ENCODE measurements around the gene MMP7. TPM values are rescaled to one million over a fixed set of nuclear protein-coding genes. Genes with fewer than 3 reads are reported as not detected.

The MMP7 gene
- 0.76 and 1.6 TPM in 2 replicates for total RNA-seq

GRCh38 chr11:102530558-102530957 lies at the start of gene MMP7:
Gene MMP7 (minus strand): TSS chr11:102530747. CDS start chr11:102530700, 47 bp downstream.

Other genes starting within 250 kb of the MMP7 start
- 2.3 and 4.3 TPM in 2 replicates for gene BIRC3, start 213.3 kb downstream of the MMP7 start, total RNA-seq
- 77.7 and 81.8 TPM in 2 replicates for gene BIRC2, start 183.5 kb downstream of the MMP7 start, total RNA-seq
- 175 and 247 TPM in 2 replicates for gene TMEM123, start 78.0 kb downstream of the MMP7 start, total RNA-seq
- not detected in 2 replicates for gene MMP20, start 94.6 kb upstream of the MMP7 start, total RNA-seq
- gene MMP27, start 175.0 kb upstream of the MMP7 start, total RNA-seq: not detected in 2 replicates
- not detected in 2 replicates for gene MMP8, start 194.2 kb upstream of the MMP7 start, total RNA-seq
- 87.9 and 94.7 TPM in 2 replicates for gene MMP10, start 249.9 kb upstream of the MMP7 start, total RNA-seq